HL-60 (cell line): Measurements from ENCODE around the gene EDIL3.
"Not testable (repeated sequence)": the region's sequence is repeated elsewhere in the genome, so short reads cannot be mapped to it uniquely, and the experiment has no call there.

Experiments
- CTCF ChIP-seq: IDR thresholded peaks from one replicate; pipeline ENCODE4 v1.5.1; 2011; ENCODE audit warnings: low read length, control low read depth, inconsistent platforms; ENCODE audit not compliant: insufficient read depth
- GABPA ChIP-seq: IDR thresholded peaks from 2 replicates; pipeline ENCODE4 v1.6.1; 2012; ENCODE audit warnings: low read depth
- POLR2AphosphoS5 ChIP-seq: IDR thresholded peaks from 2 replicates; pipeline ENCODE4 v1.6.1; 2012; ENCODE audit warnings: low read depth
- TF ChIP-seq, protein P1 (sequence below): IDR thresholded peaks from 2 replicates; pipeline ENCODE4 v1.6.1; 2012; ENCODE audit warnings: low read depth; ENCODE audit not compliant: insufficient replicate concordance

DNA sequence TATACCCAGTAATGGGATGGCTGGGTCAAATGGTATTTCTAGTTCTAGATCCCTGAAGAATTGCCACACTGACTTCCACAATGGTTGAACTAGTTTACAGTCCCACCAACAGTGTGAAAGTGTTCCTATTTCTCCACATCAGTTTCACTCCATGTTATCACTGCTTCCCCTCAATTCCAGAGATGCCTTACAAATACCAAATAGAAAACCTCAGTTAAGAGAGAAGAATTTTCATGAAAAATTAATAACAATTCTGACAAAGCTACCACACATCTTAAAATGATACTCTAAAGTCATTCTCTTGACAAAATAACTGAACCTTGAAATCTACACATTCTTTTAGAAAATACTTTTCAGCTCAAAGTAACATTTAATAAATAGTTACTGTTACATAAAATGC lies 74.8 kb downstream of the EDIL3 start:
- TF ChIP-seq CTCF, POLR2AphosphoS5, GABPA: not testable (repeated sequence)
- TF ChIP-seq, protein P1, sequence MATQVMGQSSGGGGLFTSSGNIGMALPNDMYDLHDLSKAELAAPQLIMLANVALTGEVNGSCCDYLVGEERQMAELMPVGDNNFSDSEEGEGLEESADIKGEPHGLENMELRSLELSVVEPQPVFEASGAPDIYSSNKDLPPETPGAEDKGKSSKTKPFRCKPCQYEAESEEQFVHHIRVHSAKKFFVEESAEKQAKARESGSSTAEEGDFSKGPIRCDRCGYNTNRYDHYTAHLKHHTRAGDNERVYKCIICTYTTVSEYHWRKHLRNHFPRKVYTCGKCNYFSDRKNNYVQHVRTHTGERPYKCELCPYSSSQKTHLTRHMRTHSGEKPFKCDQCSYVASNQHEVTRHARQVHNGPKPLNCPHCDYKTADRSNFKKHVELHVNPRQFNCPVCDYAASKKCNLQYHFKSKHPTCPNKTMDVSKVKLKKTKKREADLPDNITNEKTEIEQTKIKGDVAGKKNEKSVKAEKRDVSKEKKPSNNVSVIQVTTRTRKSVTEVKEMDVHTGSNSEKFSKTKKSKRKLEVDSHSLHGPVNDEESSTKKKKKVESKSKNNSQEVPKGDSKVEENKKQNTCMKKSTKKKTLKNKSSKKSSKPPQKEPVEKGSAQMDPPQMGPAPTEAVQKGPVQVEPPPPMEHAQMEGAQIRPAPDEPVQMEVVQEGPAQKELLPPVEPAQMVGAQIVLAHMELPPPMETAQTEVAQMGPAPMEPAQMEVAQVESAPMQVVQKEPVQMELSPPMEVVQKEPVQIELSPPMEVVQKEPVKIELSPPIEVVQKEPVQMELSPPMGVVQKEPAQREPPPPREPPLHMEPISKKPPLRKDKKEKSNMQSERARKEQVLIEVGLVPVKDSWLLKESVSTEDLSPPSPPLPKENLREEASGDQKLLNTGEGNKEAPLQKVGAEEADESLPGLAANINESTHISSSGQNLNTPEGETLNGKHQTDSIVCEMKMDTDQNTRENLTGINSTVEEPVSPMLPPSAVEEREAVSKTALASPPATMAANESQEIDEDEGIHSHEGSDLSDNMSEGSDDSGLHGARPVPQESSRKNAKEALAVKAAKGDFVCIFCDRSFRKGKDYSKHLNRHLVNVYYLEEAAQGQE = not testable (repeated sequence)
